Measurements from ENCODE around the gene PIK3CA.

DNA sequence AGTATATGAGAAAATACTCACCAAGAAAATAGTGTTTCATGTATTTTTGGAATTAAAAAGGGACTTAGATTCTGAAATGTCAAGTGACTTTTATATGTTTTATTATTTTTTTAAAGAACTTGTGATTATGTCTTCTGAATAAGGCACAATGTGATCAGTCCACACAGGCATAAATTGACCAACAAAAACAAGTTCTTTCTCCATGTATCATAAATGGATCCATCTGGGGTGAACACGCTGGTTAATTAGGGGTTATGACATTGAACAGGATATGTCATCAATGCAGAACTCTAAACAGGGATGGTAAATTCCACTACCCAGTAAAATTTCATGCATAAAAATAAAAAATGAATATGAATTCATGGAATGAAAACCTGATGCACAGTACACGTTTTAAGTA, 31.3 kb upstream of the PIK3CA start:
- TF ChIP-seq CTCF (IDR thresholded peaks at IDR 0.05) (no peak), POLR2A (IDR thresholded peaks at IDR 0.05) (no peak)

Data from adrenal gland (tissue), 5 donors.